H9 (cell line): ENCODE data around the gene PSMD5. TPM values are rescaled to one million over a fixed set of nuclear protein-coding genes. Genes with fewer than 3 reads are reported as not detected.

Experiments
- DNase-seq: peaks from one replicate; pipeline ENCODE4 v3.0.0-alpha.2; 2017
- H2AFZ ChIP-seq: one replicate; pipeline ENCODE4 v1.6.1; 2013; ENCODE audit warnings: mild to moderate bottlenecking, low read length, control low read depth, moderate library complexity
- H2AK5ac ChIP-seq: 2 replicates; pipeline ENCODE4 v1.6.1; 2013; ENCODE audit warnings: low read length, control low read depth, mixed read lengths; ENCODE audit not compliant: insufficient read length
- H2BK120ac ChIP-seq: one replicate; pipeline ENCODE4 v1.6.1; 2013; ENCODE audit warnings: low read depth, mild to moderate bottlenecking, low read length, control low read depth, inconsistent platforms; ENCODE audit not compliant: poor library complexity, severe bottlenecking
- H2BK12ac ChIP-seq: 2 replicates; pipeline ENCODE4 v1.6.1; 2013; ENCODE audit warnings: low read length, control low read depth, mixed read lengths, low read depth; ENCODE audit not compliant: insufficient read length
- H2BK15ac ChIP-seq: 2 replicates; pipeline ENCODE4 v1.6.1; 2013; ENCODE audit warnings: low read depth, low read length, control low read depth
- H2BK20ac ChIP-seq: one replicate; pipeline ENCODE4 v1.6.1; 2013; ENCODE audit warnings: low read depth, mild to moderate bottlenecking, low read length, control low read depth, inconsistent platforms; ENCODE audit not compliant: poor library complexity, severe bottlenecking
- H2BK5ac ChIP-seq: 2 replicates; pipeline ENCODE4 v1.6.1; 2013; ENCODE audit warnings: low read length, control low read depth, mixed read lengths; ENCODE audit not compliant: insufficient read length
- H3K14ac ChIP-seq: 2 replicates; pipeline ENCODE4 v1.6.1; 2013; ENCODE audit warnings: low read length, control low read depth; ENCODE audit not compliant: insufficient read depth
- H3K18ac ChIP-seq: 2 replicates; pipeline ENCODE4 v1.6.1; 2013; ENCODE audit warnings: low read depth, mild to moderate bottlenecking, mixed read lengths, low read length, control low read depth; ENCODE audit not compliant: insufficient read length
- H3K23ac ChIP-seq: 2 replicates; pipeline ENCODE4 v1.6.1; 2013; ENCODE audit warnings: low read length, control low read depth, mixed read lengths, low read depth; ENCODE audit not compliant: insufficient read length
- H3K23me2 ChIP-seq: 2 replicates; pipeline ENCODE4 v1.6.1; 2013; ENCODE audit warnings: low read depth, mild to moderate bottlenecking, mixed read lengths, low read length, control low read depth; ENCODE audit not compliant: insufficient read length, poor library complexity, severe bottlenecking
- H3K27ac ChIP-seq: 2 replicates; pipeline ENCODE4 v1.5.1; 2013; ENCODE audit warnings: low read length, control low read depth, mixed read lengths, low read depth; ENCODE audit not compliant: insufficient read length
- H3K27me3 ChIP-seq: 2 replicates; pipeline ENCODE4 v1.6.1; 2013; ENCODE audit warnings: low read length, control low read depth, inconsistent platforms; ENCODE audit not compliant: insufficient read depth
- H3K4ac ChIP-seq: 2 replicates; pipeline ENCODE4 v1.6.1; 2013; ENCODE audit warnings: low read depth, mild to moderate bottlenecking, control low read depth, inconsistent platforms, low read length, moderate library complexity
- H3K4me1 ChIP-seq: 2 replicates; pipeline ENCODE4 v1.6.1; 2013; ENCODE audit warnings: low read length, control low read depth, inconsistent platforms; ENCODE audit not compliant: insufficient read depth
- H3K4me2 ChIP-seq: 2 replicates; pipeline ENCODE4 v1.6.1; 2013; ENCODE audit warnings: low read length, control low read depth, mixed read lengths; ENCODE audit not compliant: insufficient read length, insufficient read depth
- H3K56ac ChIP-seq: 2 replicates; pipeline ENCODE4 v1.6.1; 2013; ENCODE audit warnings: low read depth, mild to moderate bottlenecking, mixed read lengths, low read length, control low read depth; ENCODE audit not compliant: insufficient read length
- H3K79me1 ChIP-seq: 2 replicates; pipeline ENCODE4 v1.6.1; 2013; ENCODE audit warnings: low read depth, mild to moderate bottlenecking, moderate library complexity, low read length, control low read depth, inconsistent platforms; ENCODE audit not compliant: insufficient read depth, poor library complexity, severe bottlenecking
- H3K79me2 ChIP-seq: 2 replicates; pipeline ENCODE4 v1.6.1; 2013; ENCODE audit warnings: low read length, control low read depth, inconsistent platforms; ENCODE audit not compliant: insufficient read depth
- H3K9ac ChIP-seq: 2 replicates; pipeline ENCODE4 v1.6.1; 2013; ENCODE audit warnings: low read length, control low read depth, mixed read lengths; ENCODE audit not compliant: insufficient read length; ENCODE audit errors: extremely low read depth
- H3K9me3 ChIP-seq: one replicate; pipeline ENCODE4 v1.6.1; 2013; ENCODE audit warnings: low read depth, low read length, inconsistent platforms; ENCODE audit not compliant: control insufficient read depth
- H3T11ph ChIP-seq: one replicate; pipeline ENCODE4 v1.6.1; 2013; ENCODE audit warnings: mild to moderate bottlenecking, low read length, control low read depth, inconsistent platforms
- H4K20me1 ChIP-seq: one replicate; pipeline ENCODE4 v1.6.1; 2013; ENCODE audit not compliant: control insufficient read depth, insufficient read length, insufficient read depth
- H4K5ac ChIP-seq: 2 replicates; pipeline ENCODE4 v1.6.1; 2013; ENCODE audit warnings: low read depth, mild to moderate bottlenecking, mixed read lengths, low read length, control low read depth; ENCODE audit not compliant: insufficient read length
- H4K8ac ChIP-seq: replicated peaks from 2 replicates; pipeline ENCODE4 v1.6.1; 2013; ENCODE audit warnings: low read length, control low read depth, mixed read lengths, low read depth; ENCODE audit not compliant: insufficient read length
- H4K91ac ChIP-seq: 2 replicates; pipeline ENCODE4 v1.6.1; 2013; ENCODE audit warnings: low read depth, mild to moderate bottlenecking, moderate library complexity, mixed read lengths, low read length, control low read depth; ENCODE audit not compliant: insufficient read length
- H3K27ac Mint-ChIP-seq, 3 experiments: 2 replicates in 2 of 3; 3 replicates in 1 of 3; pipeline ENCODE4 v1.8.0; 2020 to 2021; ENCODE audit warnings: mixed read lengths in 3 of 3, mild to moderate bottlenecking in 1 of 3, moderate library complexity in 1 of 3
- H3K27me3 Mint-ChIP-seq: 2 replicates; pipeline ENCODE4 v1.8.0; 2021; ENCODE audit warnings: low read depth, mild to moderate bottlenecking, moderate library complexity, mixed read lengths
- H3K36me3 Mint-ChIP-seq, 3 experiments: 2 replicates in 2 of 3; 3 replicates in 1 of 3; pipeline ENCODE4 v1.8.0; 2020 to 2021; ENCODE audit warnings: low read depth in 3 of 3, mixed read lengths in 3 of 3; ENCODE audit not compliant: insufficient read depth in 1 of 3
- H3K4me1 Mint-ChIP-seq, 2 experiments: 2 replicates each; pipeline ENCODE4 v1.8.0; 2020; ENCODE audit warnings: mixed read lengths in 2 of 2
- H3K4me3 Mint-ChIP-seq, 2 experiments: 2 replicates in 1 of 2; 3 replicates in 1 of 2; pipeline ENCODE4 v1.8.0; 2020 to 2021; ENCODE audit warnings: mild to moderate bottlenecking in 2 of 2, mixed read lengths in 2 of 2, moderate library complexity in 1 of 2
- H3K9me3 Mint-ChIP-seq, 2 experiments: 2 replicates in 1 of 2; 3 replicates in 1 of 2; pipeline ENCODE4 v1.8.0; 2020; ENCODE audit warnings: mild to moderate bottlenecking in 2 of 2, mixed read lengths in 2 of 2, moderate library complexity in 1 of 2
- WGBS: extraction: QIAGEN DNeasy Blood & Tissue Kit; methylation state at CpG from one replicate; pipeline ENCODE4 v1.1.7; 2013; ENCODE audit warnings: missing lambda C conversion rate, low lambda C conversion rate, mixed read lengths; ENCODE audit not compliant: insufficient read length; ENCODE audit errors: extremely low coverage; 5-methylcytosine and 5-hydroxymethylcytosine counted together
- total RNA-seq: library from RNA; stranded (reverse); gene quantifications from 2 replicates; pipeline ENCODE4 v1.2.1, GENCODE V29; 2021
- TF ChIP-seq, protein P1 (sequence below): fragments of 200-600 bp; sonication (generic); conservative IDR thresholded peaks from 3 replicates; pipeline ENCODE4 v1.8.0; 2021; ENCODE audit warnings: antibody characterized with exemption, mild to moderate bottlenecking

Gene PSMD5
- total RNA-seq, 1 experiment from 2014 or later: 64.9 TPM

- Histone ChIP-seq H3K27me3 (no peaks in the 10 kb centered on the region), H3K4me1 (no peaks in the 10 kb centered on the region), H2BK20ac (no peak overlapping the region), H3K4ac (no peak overlapping the region), H3K9ac (no peak overlapping the region), H2BK15ac (no peak overlapping the region), H2BK5ac (no peak overlapping the region), H3K56ac (no peak overlapping the region), H3K9me3 (no peaks in the 10 kb centered on the region), H4K5ac (no peak overlapping the region), H3K14ac (no peak overlapping the region), H3K79me1 (no peaks in the 10 kb centered on the region), H3K18ac (no peak overlapping the region), H3K23me2 (no peaks in the 10 kb centered on the region), H3K4me2 (no peak overlapping the region), H2BK120ac (no peak overlapping the region), H2BK12ac (no peak overlapping the region), H2AFZ (no peak overlapping the region), H3T11ph (no peak overlapping the region), H4K8ac (no peak overlapping the region), H4K20me1 (no peaks in the 10 kb centered on the region), H3K79me2 (no peaks in the 10 kb centered on the region), H2AK5ac (no peak overlapping the region), H3K23ac (no peak overlapping the region), H3K27ac (no peak overlapping the region), H4K91ac (no peak overlapping the region)
- no peaks in the 10 kb centered on the region for H3K27me3 Mint-ChIP-seq
- DNase-seq: no peak
- TF ChIP-seq, protein P1, sequence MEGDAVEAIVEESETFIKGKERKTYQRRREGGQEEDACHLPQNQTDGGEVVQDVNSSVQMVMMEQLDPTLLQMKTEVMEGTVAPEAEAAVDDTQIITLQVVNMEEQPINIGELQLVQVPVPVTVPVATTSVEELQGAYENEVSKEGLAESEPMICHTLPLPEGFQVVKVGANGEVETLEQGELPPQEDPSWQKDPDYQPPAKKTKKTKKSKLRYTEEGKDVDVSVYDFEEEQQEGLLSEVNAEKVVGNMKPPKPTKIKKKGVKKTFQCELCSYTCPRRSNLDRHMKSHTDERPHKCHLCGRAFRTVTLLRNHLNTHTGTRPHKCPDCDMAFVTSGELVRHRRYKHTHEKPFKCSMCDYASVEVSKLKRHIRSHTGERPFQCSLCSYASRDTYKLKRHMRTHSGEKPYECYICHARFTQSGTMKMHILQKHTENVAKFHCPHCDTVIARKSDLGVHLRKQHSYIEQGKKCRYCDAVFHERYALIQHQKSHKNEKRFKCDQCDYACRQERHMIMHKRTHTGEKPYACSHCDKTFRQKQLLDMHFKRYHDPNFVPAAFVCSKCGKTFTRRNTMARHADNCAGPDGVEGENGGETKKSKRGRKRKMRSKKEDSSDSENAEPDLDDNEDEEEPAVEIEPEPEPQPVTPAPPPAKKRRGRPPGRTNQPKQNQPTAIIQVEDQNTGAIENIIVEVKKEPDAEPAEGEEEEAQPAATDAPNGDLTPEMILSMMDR: no peak
- WGBS: no CpG with 5 or more reads among the region's 11 CpGs
- peaks cover 0 to 9% of the 10 kb centered on the region in 2 experiments; a peak in 1 of 4 replicates for H3K4me1 Mint-ChIP-seq
- H3K36me3 Mint-ChIP-seq: peaks cover 0 to 68% (median 25%) of the 10 kb centered on the region in 3 experiments; a peak in 4 of 7 replicates
- no peak overlapping the region for H3K4me3 Mint-ChIP-seq
- no peaks in the 10 kb centered on the region for H3K9me3 Mint-ChIP-seq
- no peak overlapping the region for H3K27ac Mint-ChIP-seq
Measured at GRCh38 chr9:120860083-120860482, 17.4 kb upstream of the PSMD5 start.
